Femur (tissue), 1 donor: ENCODE results near the gene PVALEF.
"Not testable (repeated sequence)": the region's sequence is repeated elsewhere in the genome, so short reads cannot be mapped to it uniquely, and the experiment has no call there.

Experiments used
- DNase-seq: peaks from one replicate; pipeline ENCODE4 v3.0.0-alpha.2; 2017

Gene PVALEF

DNA sequence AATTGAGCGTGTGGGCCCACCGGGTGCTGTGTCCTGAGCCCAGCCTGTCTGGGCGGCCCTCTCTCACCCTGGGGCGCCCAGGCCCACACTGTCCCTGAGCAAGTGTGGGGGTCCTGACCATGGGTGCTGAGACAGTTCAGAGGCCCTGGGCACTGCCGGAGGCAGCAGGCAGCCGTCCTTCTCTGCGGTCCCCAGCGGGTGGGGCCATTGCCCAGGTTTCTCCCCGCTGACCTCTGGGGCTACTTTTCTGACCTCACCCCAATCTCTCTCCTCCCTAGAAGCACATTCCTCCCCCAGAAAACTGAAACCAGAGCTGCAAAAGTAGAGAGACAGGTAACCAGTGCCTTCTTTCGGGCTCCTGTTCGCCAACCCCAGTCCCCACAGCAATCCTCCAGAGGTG lies 36.0 kb upstream of the PVALEF start:
- no peak for DNase-seq

DNA sequence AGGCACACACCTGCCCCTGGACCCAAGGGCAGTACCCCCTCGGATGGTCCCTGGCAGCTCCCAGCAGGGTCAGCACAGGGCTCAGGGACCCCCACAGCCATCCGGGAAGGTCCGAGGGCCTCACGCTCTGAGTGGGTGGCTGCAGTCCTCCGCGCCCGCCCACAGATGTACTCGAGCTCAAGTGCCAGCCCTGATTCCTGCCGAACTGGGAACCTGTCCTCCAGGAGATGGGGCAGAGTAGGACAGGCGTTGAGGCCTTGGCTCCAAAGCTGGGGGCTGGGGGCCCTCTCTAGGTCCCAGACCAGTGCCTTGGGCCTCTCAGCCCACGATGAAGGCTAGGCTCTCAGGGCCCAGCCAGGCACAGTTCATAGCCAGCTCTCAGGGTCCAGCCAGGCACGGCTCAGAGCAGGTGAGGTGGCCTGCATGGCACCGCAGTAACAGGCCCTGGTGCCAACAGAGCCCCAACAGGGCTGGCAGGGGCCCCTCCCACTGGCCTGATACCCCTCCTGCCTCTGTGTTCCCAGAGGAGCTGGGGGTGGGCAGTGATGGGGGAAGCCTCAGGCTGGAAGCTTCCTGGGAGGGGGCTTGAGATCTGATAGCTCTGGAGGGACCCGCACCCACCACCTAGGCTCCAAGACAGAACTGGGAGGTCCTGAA lies 35.5 kb upstream of the PVALEF start:
- DNase-seq: no peak

GRCh38 chr17:81130385-81131361 lies 34.6 kb upstream of the PVALEF start:
- DNase-seq: no peak

- no peak for DNase-seq
Measured at GRCh38 chr17:81131486-81132196, 33.7 kb upstream of the PVALEF start.

DNA sequence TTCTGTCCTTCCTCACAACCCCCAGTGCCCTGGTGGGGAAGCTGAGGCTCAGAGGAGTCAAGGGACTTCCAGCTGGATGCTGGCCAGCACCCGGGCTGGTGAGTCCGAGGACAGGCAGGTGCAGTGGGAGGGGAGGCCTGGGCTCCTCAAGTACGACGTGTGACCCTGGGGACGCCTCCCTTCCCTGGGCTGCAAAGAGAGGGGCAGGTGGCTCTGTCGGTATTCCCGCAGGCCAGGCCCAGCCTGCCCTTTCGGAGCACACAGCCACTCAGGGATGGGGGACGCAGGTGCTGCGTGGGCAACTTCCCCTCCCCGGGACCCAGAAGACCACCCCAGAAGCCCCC lies 33.1 kb upstream of the PVALEF start:
- DNase-seq: no peak

GRCh38 chr17:81132770-81133723 lies 32.3 kb upstream of the PVALEF start:
- DNase-seq: no peak

DNA sequence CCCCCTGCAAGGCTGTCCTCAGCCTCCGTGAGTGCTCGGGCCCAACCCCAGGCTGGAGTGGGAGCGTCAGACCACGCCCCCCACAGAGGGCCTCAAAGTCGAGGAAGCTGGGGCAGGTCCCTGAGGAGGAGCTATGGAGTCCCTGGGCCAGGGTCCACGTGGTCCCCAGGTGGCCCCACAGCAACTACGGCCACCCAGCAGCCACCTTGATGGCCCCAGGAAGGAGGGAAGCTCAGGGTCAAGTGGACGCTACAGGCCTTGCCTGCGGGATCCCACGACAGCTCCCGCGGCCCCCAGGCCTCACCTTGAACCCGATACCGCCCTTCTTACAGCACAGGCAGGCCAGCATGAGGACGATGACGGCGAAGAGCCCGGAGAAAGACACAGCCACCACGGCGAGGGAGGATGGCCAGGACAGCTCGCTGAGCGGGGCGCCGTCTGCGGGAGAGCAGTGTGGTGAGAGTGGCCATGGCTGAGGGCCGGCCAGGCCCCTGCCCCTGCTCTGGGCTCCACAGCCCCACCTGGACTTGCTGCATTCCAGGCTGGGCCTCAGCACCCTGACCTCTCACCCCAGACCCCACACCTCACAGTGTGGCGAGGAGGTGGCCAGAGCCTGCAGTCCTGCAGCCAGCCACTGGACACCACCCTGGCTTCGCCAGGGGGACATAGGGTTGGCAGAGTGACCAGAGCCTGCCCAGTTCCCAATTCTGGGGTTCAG lies 31.1 kb upstream of the PVALEF start:
- no peak for DNase-seq

GRCh38 chr17:81135505-81136278 lies 29.6 kb upstream of the PVALEF start:
- no peak for DNase-seq

GRCh38 chr17:81136366-81136765 lies 28.9 kb upstream of the PVALEF start:
- no peak for DNase-seq

DNA sequence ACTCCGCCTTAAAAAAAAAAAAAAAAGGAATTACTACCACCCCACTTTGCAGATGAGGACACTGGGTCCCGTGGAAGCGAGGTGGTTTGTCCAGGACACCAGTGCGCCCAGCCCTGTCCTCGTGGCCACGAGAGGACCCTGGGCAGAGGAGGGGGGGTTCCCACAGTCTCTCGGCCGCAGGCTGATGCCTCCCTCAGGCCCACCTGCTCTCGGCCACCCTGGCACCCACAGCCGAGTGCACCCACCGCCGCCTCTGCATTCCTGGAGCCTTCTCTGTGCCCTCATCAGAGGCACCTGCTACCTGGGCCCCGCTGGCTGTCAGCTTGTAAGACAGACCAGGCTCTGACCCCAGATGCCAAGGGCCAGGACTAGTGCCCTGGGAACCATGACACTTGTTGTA lies 28.1 kb upstream of the PVALEF start:
- no peak for DNase-seq

- no peak for DNase-seq
Measured at GRCh38 chr17:81138083-81138482, 27.2 kb upstream of the PVALEF start.

GRCh38 chr17:81138500-81138899 lies 26.8 kb upstream of the PVALEF start:
- no peak for DNase-seq

DNA sequence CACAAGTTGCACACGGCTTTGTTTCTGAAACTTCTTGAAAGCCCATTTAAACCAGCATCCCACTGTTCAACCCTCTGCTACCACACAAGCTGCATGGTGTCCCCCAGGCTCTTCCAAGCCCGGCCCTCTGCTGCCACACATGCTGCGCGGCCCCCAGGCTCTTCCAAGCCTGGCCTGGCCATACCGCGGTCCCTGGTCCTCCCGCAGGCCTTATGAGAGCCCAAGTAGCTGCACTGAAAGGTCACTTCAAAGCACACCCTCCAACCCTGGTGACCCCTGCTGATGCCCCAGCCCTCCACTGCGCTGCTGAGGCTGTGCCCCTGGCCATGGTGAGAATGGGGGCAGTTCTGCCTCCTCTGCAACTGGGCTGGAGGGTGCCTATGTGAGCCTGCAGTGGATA lies 25.9 kb upstream of the PVALEF start:
- no peak for DNase-seq

DNA sequence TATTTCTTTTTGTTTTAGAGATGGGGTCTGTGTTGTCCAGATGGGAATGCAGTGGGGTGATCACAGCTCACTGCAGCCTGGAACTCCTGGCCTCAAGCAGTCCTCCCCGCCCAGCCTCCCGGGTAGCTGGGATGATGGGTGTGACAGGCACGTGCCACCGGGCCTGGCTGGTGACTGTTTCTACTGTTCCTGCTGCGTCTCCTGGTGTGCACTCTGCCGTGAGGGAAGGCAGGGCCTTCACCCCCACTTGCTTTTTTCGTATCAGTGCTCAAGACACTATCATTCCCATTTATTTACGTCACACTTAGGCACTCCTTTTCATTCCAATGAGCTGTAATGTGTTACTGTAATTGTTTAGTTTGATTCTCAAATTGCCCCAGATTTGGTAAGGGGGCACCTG lies 25.3 kb upstream of the PVALEF start:
- no peak for DNase-seq

DNA sequence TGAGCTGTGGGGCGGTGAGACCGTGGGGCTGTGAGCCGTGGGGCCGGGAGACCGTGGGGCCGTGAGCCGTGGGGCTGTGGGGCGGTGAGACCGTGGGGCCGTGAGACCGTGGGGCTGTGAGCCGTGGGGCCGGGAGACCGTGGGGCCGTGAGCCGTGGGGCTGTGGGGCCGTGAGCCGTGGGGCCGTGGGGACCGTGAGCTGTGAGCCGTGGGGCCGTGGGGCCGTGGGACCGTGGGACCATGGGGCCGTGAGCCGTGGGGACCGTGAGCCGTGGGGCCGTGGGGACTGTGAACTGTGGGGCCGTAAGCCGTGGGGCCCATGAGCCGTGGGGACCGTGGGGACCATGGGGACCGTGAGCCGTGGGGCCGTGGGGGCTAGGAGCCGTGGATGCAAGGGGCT lies 24.6 kb upstream of the PVALEF start:
- no peak for DNase-seq

DNA sequence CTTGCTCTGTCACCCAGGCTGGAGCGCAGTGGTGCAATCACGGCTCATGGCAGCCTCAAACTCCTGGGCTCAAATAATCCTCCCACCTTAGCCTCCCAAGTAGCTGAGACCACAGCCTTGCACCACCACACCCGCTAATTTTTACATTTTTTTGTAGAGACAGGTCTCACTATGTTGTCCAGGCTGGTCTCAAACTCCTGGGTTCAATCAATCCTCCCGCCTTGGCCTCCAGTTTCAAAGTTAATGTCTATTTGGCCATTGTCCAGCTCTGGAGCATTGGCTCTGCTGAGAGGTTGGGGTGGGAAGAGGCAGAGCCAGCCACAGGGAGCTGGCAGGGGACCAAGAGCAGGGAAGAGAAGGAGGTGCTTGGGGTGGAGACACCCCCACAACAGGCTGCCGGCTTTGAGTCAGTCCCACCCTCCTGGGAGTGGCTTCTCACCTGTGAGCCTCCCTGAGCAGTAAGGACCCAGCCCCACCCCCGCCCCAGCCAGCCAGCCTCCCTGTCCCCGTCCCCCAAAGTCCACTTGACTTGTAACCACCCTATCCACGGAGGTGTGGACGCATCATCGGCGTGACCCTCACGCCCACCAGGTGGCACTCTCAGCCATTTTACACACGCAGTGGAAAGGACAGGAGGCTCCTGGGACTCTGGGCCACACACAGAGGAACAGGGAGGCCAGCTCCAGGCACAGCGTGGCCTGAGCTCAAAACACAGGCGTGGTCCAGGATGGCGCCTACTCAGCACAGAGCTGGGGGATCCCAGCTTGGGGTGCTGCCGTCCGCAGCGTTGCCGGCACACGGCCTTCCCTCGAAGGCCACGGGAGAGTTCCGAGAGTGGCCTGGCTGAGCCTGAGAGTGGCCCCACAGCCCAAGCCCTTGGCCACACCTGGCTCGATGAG lies 22.8 kb upstream of the PVALEF start:
- DNase-seq: peak; percentile 87

DNA sequence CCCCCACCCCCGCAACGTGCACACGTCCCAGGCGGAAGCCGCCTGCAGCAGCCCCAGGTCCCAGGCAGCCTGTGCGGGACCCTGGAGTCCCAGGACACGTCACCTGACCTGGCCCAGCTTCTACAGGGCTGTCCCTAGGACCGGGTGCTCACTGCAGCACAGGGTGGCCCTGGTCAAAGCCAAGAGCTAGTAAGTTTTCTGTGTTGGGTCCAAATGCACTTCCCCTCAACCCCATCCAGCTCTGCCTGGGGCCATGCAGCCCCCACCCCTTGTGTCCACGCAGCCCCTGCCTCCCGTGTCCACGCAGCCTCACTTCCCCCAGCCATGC lies 22.1 kb upstream of the PVALEF start:
- DNase-seq: no peak

GRCh38 chr17:81143717-81144422 lies 21.4 kb upstream of the PVALEF start:
- DNase-seq: no peak

GRCh38 chr17:81144423-81144781 lies 20.9 kb upstream of the PVALEF start:
- no peak for DNase-seq

DNA sequence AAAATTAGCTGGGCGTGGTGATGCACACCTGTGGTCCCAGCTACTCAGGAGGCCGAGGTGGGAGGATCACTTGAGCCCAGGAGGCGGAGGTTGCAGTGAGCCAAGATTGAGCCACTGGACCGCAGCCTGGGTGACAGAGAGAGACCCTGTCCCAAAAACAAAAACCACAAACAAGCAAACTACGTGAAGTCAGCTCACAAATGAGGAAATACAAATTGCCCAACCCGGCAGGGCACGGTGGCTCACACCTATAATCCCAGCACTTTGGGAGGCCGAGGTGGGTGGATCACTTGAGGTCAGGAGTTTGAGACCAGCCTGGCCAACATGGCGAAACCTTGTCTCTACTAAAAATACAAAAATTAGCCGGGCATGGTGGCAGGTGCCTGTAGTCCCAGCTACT lies 19.1 kb upstream of the PVALEF start:
- not testable (repeated sequence) for DNase-seq
